ENCODE measurements around the gene LATS1.
"Not testable (repeated sequence)": the region's sequence is repeated elsewhere in the genome, so short reads cannot be mapped to it uniquely, and the experiment has no call there.

Gene LATS1

DNA sequence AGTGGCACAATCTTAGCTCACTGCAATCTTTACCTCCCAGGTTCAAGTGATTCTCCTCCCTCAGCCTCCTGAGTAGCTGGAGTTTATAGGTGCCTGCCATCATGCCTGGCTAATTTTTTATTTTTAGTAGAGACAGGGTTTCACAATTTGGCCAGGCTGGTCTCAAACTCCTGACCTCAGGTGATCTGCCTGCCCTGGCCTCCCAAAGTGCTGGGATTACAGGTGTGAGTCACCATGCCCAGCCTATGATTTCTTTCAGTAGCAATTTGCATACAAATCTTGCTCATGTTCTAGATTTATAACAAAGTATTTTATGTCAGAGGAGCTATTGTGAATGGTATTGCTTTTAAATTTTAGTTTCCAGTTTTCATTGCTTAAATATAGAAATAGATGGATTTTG is 45.6 kb downstream of the LATS1 start:
- in situ Hi-C loops (cut with MboI; ENCODE audit: low sequenced_read_pairs): not testable (repeated sequence)

DNA sequence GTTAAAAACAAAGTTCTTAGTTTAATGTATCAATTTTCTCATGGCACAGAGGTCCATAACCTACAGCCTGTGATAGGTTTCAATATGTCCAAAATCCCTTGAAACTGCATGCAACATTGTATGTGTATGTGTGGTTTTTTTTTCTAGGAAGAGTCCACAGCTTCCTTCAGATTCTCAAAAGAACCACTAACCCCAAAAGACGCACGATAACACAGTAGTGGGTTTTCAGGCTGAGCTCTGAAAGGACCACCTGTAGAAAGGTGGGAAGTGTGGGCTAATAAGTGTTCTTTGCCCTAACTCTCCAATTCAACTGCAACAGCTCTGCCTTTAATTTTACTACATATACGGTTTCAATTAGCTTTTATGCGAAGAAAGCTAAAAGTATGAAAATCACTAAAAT is 57.9 kb downstream of the LATS1 start:
- in situ Hi-C loops (cut with MboI; ENCODE audit: low sequenced_read_pairs): no loop called here

DNA sequence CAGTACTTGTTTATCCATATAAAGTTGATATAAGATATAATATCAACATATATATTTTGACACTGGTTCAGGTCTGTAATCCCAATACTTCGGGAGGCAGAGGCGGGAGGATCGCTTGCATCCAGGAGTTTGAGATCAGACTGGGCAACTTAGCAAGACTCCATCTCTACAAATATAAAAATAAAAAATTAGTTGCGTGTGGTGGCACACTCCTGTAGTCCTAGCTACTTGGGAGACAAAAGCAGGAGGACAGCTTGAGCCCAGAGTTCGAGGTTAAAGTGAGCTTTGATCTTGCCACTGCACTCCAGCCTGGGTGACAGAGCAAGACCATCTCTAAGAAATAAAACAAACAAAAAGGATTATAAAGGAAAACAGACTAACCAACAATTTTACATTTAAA is 60.5 kb downstream of the LATS1 start:
- in situ Hi-C loops (cut with MboI; ENCODE audit: low sequenced_read_pairs): no loop called here

DNA sequence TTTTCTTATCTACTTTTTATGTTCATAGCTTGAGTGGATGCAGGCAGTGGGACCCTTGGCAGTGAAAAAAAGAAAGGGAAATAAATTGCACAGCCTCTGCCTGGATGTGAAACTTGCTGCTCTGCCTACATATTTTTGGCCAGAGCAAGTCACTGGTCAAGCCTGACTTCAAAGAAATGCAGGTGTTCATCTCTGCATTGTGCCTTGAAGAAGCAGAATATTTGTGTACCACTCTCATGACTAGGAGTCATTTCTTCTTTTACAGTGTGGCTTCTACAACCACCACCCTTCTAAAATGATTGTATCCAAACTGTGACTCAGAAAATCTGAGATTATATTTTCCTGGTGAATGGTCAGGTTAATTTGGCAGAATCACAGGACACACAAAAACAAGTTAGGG is 66.8 kb downstream of the LATS1 start:
- in situ Hi-C loops (cut with MboI; ENCODE audit: low sequenced_read_pairs): no loop called here

DNA sequence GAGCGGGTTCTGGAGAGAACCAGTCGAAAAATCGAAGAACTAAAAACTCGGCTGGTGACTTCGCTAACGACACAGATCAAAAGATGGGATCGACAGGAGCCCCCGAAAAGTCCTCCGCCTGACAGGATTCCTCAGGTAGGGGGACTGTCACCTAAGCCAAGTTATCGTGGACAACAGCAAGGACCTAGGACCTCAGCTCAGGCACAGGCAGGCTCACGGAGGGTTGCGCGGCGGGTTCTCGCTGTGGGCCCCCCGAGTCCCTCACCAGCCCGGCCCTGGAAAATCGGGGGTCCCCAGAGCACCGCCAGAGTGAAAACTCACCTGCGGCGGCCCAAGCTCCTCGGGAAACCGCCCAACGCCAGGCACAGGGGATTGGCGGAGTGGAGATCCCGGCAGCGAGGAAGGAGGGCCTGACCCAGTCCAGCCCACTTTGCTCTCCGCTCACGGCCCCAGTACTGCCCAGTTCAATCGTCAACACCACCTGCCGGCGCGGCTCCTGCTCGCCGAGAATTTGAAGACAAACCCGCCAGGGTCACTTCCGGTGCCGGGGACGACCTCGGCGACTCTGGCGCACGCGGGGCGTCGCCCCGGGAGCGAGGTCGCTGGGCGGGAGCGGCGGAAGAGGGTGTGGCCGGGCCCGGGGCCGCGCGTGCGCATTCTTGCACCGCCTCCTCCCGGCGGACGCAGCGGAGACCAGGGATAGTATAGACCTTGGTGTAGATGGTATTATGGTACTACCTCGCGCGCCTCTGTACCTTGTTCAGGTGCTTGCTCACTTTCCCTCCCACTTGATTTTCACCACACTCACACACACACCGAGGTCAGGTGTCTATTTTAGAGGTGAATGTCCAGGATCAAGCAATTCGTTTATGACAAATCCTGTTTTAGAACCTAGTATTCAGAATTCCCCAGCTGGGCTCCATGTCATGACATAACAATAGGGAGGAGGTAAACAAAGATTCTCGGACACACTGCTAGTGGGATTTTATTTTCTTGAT is 69.5 kb downstream of the LATS1 start, which contains the start of gene KATNA1:
TSS of gene KATNA1 (minus strand) at position 567 of the 998 bp plus-strand sequence. CDS start 10,167 bp downstream, outside the sequence.
- in situ Hi-C loops (cut with MboI; ENCODE audit: low sequenced_read_pairs): no loop called here

DNA sequence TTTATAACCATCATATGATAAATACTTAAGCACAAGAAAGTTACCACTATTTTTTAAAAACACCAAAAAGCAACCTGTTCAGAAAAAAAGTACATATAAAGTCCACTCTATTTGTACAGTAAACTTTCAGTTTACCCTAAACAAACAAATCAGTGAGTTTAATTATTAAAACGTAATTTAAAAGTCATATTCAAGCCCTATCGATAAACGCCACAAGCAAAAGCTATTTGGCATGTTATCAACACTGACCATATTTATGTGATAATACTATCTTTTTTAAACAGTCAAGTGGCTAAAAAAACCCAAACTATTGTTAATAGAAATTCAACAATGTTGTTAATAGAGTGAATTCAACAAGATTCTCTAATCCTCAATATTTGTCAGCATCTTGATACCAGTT is 71.3 kb downstream of the LATS1 start:
- in situ Hi-C loops (cut with MboI; ENCODE audit: low sequenced_read_pairs): no loop called here

DNA sequence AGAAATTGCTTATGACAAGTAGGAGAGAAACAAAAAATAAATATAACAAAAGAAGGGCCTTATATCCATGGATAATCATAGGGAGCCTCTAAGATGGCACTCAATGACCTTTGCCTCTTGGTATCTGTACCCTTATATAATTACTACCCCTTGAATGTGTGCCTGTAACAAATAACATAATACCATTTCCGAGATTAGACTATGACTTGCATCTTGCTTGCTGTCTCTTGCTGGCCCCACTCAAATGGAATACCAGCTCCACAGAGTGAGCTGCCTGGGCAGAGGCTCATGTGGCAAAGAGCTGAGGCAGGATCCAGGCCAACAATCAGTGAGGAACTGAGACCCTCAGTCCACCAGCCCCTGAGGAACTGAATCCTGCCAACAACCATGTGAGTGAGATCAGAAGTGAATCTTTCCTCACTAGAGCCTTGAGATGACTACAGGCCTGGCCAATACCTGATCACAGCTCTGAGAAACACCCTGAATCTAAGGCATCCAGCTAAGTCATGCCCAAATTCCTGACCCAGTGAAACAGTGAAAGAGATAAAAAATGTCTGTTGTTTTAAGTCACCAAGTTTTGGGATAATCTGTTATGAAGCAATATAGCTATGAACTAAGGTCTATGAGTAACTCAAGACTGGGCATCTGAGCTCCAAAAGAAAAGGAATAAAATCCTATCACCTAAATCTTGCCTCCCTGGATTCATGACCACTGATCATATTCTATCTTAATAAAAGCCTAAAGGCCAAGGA is 74.9 kb downstream of the LATS1 start:
- in situ Hi-C loops (cut with MboI; ENCODE audit: low sequenced_read_pairs): no loop called here

DNA sequence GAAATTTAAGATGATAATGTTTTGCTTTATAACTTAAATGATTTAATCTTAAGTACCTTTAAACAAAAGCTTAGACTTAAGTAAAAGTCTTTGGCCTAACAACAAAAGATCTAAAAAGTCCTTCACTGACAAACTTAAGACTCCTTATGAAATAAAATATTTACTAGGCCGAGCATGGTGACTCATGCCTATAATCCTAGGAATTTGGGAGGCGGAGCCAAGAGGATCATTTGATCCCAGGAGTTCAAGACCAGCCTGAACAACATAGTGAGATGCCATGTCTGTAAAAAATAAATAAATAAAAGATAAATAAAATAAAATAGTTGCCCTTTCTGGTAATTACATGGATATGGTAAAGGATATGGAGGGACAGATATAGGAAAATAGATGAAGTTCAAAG is 81.8 kb downstream of the LATS1 start:
- in situ Hi-C loops (cut with MboI; ENCODE audit: low sequenced_read_pairs): no loop called here

DNA sequence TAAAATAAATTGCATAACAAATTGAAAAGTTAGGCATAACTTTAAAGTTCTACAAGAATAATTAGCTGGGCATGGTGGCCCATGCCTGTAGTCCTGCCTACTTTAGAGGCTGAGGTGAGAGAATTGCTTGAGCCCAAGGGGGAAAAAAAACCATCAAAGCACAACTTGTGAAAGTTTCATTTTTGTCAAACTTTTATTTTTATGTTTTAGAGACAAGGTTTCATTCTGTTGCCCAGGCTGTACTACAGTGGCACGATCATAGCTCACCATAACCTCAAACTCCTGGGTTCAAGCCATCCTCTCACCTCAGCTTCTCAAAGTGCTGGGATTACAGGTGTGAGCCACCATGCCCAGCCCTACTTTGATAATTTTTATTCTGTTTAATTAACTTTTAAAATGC is 83.6 kb downstream of the LATS1 start:
- in situ Hi-C loops (cut with MboI; ENCODE audit: low sequenced_read_pairs): no loop called here

DNA sequence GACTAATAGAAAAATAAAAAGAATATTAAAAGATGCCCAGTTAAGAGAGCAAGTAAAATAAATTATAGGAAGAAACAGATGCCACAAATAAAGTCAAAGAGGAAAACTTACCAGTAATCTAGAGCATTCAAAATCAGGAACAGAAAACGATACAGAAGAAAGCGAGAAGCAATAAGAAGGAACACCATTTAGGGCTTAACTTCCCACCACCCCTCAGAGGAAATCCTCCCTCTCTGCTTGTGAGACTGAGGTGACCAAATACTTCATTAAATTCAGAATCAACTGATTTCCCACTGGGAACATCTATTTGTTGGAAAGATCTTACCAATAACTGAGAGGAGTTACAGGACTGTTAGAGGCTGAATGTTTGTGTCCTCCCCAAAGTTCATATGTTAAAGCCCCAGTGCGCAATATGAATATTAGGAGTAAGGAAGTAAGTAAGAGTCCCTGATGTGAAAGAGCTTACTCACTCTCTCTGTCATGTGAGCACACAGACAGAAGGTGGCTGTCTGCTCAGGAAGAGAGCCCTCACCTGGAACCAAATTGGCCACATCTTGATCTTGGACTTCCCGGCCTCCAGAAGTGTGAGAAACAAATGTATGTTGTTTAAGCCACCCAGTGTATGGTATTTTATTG is 88.9 kb downstream of the LATS1 start:
- in situ Hi-C loops (cut with MboI; ENCODE audit: low sequenced_read_pairs): no loop called here

DNA sequence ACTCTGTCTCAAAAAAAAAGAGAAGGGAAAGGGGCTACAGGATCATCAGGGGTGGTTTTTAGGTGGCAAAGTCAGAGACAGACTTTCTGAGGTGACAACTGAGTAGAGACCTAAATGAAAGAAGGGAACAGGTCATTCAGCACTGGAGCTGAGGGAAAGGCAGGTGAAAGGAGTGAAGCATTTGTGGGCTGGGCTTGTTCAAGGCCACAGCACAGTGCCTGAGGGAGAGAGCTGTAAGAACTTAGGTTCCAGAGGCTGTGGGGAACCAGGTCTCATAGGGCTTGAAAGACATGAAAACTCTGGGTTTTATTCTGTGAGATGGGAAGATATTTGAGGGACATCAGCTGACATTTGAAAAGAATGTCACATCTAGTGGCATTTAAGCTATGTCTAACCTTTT is 90.2 kb downstream of the LATS1 start:
- in situ Hi-C loops (cut with MboI; ENCODE audit: low sequenced_read_pairs): no loop called here

DNA sequence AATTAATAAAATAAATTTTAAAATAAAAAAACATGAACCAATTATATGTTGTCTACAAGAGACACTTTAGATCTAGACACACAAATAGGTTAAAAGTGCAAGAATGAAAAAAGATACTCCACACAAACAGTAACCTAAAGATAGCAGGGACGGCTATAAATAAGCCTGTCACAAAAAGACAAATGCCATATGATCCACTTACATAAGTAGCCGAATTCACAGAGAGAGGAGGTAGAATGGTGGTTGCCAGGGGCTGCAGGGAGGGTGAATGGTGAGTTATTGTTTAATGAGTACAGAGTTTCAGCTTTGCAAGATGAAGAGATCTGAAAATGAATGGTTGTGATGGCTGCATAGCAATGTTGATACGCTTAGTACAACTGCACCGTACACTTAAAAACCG is 102.1 kb downstream of the LATS1 start:
- in situ Hi-C loops (cut with MboI; ENCODE audit: low sequenced_read_pairs): no loop called here

DNA sequence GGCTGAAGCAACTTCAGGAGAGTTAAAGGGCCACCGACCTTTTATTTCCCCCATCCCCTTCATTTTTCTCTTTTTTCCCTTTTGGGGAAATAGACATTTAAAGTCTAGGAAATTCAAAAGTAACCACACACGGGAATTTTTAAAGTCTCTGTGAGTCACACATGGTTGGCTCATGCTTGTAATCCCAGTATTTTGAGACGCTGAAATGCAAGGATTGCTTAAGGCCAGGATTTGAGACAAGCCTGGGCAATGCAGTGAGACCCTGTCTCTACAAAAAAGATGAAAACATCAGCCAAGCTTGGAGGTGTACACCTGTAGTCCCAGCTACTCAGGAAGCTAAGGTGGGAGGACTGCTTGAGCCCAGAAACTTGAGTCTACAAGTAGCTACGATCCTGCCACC is 103.6 kb downstream of the LATS1 start:
- in situ Hi-C loops (cut with MboI; ENCODE audit: low sequenced_read_pairs): no loop called here

DNA sequence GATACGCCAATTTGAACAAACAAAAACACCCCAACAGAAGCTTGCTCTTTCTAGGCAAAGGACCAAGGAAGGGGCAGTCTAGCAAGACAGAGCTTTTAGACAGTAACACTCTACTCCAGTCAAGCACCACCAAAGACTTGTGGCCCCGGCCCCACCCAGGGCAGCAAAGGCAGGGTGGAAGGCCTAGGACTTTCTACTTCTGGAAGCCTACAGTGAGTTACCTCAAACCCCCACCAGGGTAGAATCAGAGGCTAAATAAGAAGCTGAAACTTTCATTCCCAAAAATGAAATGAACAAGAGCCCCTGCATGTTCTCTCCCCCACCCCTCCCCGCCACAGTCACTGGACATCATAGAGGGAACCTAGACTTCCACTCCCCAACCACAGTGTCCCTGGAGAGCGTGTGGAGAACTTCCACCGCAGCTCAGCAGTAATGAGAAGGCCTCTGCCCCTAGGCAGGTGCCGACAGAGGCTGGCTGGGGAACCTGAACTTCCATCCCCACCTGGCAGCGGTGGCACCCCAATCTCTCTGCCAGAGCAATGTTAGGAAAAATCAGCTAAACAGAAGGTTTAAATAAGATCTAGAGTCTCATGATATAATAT is 109.4 kb downstream of the LATS1 start:
- in situ Hi-C loops (cut with MboI; ENCODE audit: low sequenced_read_pairs): no loop called here

Data from HL-60/S4 (cell line).